Peyer's patch (tissue), 4 donors: ENCODE data around the gene IQCE. TPM values are rescaled to one million over a fixed set of nuclear protein-coding genes. Genes with fewer than 3 reads are reported as not detected.

ENCODE experiments used
- DNase-seq, 3 donors: peaks; one replicate each; pipeline ENCODE4 v3.0.0-alpha.2; 2017 to 2019
- H3K27ac ChIP-seq, 4 donors: fragments of 200-600 bp; sonication (generic); one replicate each; pipeline ENCODE4 v1.5.1; 2016 to 2019
- H3K27me3 ChIP-seq, 2 donors: fragments of 200-600 bp; sonication (generic); one replicate each; pipeline ENCODE4 v1.5.1; 2019
- H3K36me3 ChIP-seq, 3 donors: fragments of 200-600 bp; sonication (generic); one replicate each; pipeline ENCODE4 v1.5.1; 2016 to 2019
- H3K4me1 ChIP-seq, 4 donors: fragments of 200-600 bp; sonication (generic); one replicate each; pipeline ENCODE4 v1.5.1; 2016 to 2019
- H3K4me3 ChIP-seq, 4 donors: fragments of 200-600 bp; sonication (generic); 1 replicate in 3 of 4; 2 replicates in 1 of 4; pipeline ENCODE4 v1.5.1; 2016 to 2019; ENCODE audit warnings: mild to moderate bottlenecking in 1 of 4
- H3K9me3 ChIP-seq, 4 donors: fragments of 200-600 bp; sonication (generic); one replicate each; pipeline ENCODE4 v1.5.1; 2016 to 2019; ENCODE audit warnings: mild to moderate bottlenecking in 1 of 4
- CTCF ChIP-seq, 6 experiments: fragments of 450-650 bp in 4 of 6; fragments of 200-600 bp in 2 of 6; sonication (generic) in 1 of 6; IDR thresholded peaks; one replicate each; pipeline ENCODE4 v1.5.1; 2017 to 2019; ENCODE audit warnings: antibody characterized with exemption in 6 of 6, mild to moderate bottlenecking in 3 of 6, moderate library complexity in 1 of 6
- POLR2A ChIP-seq, 2 donors: fragments of 450-650 bp; IDR thresholded peaks; one replicate each; pipeline ENCODE4 v1.5.1; 2017; ENCODE audit warnings: antibody characterized with exemption in 2 of 2, mild to moderate bottlenecking in 2 of 2, moderate library complexity in 2 of 2
- total RNA-seq, 4 donors: library from RNA; depleted of rRNA; stranded (reverse); fragments of >200 nt; gene quantifications; one replicate each; pipeline ENCODE4 v1.1.0, GENCODE V29; 2016

Gene IQCE
- total RNA-seq, 4 donors from 2014 or later = 30.0 to 159 (median 72.2) TPM

DNA sequence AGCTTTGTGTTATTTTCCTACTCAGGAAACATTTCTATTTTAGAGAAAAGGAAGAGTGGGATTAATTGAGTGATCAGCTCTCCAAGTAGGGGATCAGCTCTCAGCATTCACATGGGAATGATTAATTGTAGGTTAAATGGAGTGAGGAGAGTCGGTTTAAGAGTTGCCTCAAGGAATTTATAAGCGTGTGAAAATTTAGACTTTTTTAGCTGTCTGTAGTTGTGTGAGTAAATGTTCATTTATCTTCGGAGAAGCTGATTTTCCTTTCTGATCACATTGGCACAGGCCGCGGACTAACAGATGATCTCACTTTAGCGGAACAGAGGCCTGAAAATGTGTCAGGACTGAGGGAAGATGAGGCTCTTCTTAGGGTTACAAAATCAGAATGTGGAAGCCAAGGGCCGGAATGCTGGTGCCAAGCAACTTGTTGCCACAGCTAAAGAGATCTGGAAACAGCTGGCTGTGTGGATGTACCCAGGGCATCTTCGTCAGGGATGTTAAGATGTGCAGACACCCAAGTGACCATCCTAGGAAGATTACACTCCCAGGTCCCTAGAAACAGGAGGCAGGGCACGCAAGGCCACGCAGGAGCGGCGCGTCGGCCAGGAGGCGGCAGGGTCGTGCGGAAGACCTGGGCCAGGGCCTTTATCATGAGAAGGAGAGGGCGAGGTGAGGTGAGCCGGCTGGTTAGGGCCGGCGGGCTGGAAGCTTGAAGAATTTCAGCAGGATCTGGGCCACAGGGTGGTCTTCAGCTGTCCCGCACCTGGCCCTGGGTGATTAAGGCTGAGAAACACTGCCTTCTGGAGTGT, 37.9 kb downstream of the IQCE start:
- Histone ChIP-seq H3K4me1 (no peaks in the 10 kb centered on the region), H3K4me3 (no peak overlapping the region), H3K9me3 (no peaks in the 10 kb centered on the region), H3K27ac (no peak overlapping the region), H3K27me3 (no peaks in the 10 kb centered on the region), H3K36me3 (peaks cover 0 to 95% (median 0%) of the 10 kb centered on the region in 3 donors)
- no peak for TF ChIP-seq POLR2A (IDR thresholded peaks at IDR 0.05)
- no peak for TF ChIP-seq CTCF (IDR thresholded peaks at IDR 0.05)
- DNase-seq = no peak

GRCh38 chr7:2597273-2597640, 38.5 kb downstream of the IQCE start:
- Histone ChIP-seq H3K27me3 (no peaks in the 10 kb centered on the region), H3K36me3 (peaks cover 0 to 93% (median 0%) of the 10 kb centered on the region in 3 donors), H3K4me3 (no peak overlapping the region), H3K4me1 (no peaks in the 10 kb centered on the region), H3K9me3 (no peaks in the 10 kb centered on the region), H3K27ac (no peak overlapping the region)
- no peak for DNase-seq
- no peak for TF ChIP-seq POLR2A (IDR thresholded peaks at IDR 0.05)
- no peak for TF ChIP-seq CTCF (IDR thresholded peaks at IDR 0.05)

DNA sequence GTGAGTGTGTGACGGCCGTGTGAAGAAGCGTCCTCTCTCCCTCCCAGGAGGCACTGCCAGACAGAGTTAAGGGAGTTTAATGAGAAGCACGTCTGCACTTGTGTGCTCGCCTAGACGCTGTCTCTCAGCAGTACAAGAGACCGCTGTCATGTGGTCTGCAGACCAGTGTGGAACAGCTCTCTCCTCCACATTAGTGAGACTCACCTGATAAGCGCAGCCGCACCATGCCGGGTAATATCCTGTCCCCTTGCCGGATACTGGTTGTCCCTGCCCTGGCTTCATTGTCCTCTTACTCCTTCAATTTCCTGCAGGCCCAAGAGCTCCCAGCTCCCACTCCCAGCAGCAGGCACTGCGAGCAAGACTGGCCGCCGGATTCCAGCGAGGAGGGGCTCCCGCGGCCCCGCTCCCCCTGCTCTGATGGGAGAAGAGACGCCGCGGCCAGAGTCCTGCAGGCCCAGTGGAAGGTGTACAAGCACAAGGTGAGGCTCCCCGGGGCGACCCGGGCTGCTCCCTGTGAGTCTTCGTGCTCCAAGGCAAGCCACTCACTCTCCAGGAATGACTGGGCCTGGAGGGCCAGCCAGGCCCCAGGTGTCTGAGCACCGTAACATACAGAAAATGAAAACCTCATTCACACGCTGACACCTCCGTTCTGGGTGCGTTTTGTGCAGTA, 39.5 kb downstream of the IQCE start:
- Histone ChIP-seq H3K27me3 (no peaks in the 10 kb centered on the region), H3K4me1 (no peaks in the 10 kb centered on the region), H3K4me3 (no peak overlapping the region), H3K36me3 (peaks cover 0 to 83% (median 0%) of the 10 kb centered on the region in 3 donors), H3K9me3 (no peaks in the 10 kb centered on the region), H3K27ac (no peak overlapping the region)
- DNase-seq = no peak
- TF ChIP-seq POLR2A (IDR thresholded peaks at IDR 0.05) = no peak
- TF ChIP-seq CTCF (IDR thresholded peaks at IDR 0.05) = no peak

- H3K27me3 ChIP-seq = no peaks in the 10 kb centered on the region
- H3K27ac ChIP-seq = no peak overlapping the region
- no peak for DNase-seq
- TF ChIP-seq CTCF (IDR thresholded peaks at IDR 0.05) (no peak), POLR2A (IDR thresholded peaks at IDR 0.05) (no peak)
- H3K4me3 ChIP-seq = no peak overlapping the region
- H3K9me3 ChIP-seq = no peaks in the 10 kb centered on the region
- no peaks in the 10 kb centered on the region for H3K4me1 ChIP-seq
- H3K36me3 ChIP-seq = peaks cover 0 to 61% (median 0%) of the 10 kb centered on the region in 3 donors
Measured at GRCh38 chr7:2601065-2601464, 42.3 kb downstream of the IQCE start.

- H3K27me3 ChIP-seq = no peaks in the 10 kb centered on the region
- no peaks in the 10 kb centered on the region for H3K4me1 ChIP-seq
- peaks cover 0 to 62% (median 0%) of the 10 kb centered on the region in 3 donors for H3K36me3 ChIP-seq
- H3K9me3 ChIP-seq = no peaks in the 10 kb centered on the region
- TF ChIP-seq POLR2A (IDR thresholded peaks at IDR 0.05) = no peak
- TF ChIP-seq CTCF (IDR thresholded peaks at IDR 0.05) = no peak
- H3K4me3 ChIP-seq = no peak overlapping the region
- H3K27ac ChIP-seq = no peak overlapping the region
- no peak for DNase-seq
Measured at GRCh38 chr7:2601907-2602306, 43.1 kb downstream of the IQCE start.
